Prostate gland (tissue), 2 donors: ENCODE results near the gene SSRP1.

ENCODE experiments used
- CTCF ChIP-seq, 4 experiments: fragments of 200-600 bp in 2 of 4; fragments of 450-650 bp in 2 of 4; sonication (generic) in 2 of 4; IDR thresholded peaks; 1 replicate in 3 of 4; 2 replicates in 1 of 4; pipeline ENCODE4 v1.5.1; 2016 to 2019; ENCODE audit warnings: antibody characterized with exemption in 4 of 4, mild to moderate bottlenecking in 2 of 4, moderate library complexity in 2 of 4
- POLR2A ChIP-seq: fragments of 450-650 bp; IDR thresholded peaks from one replicate; pipeline ENCODE4 v1.6.1; 2016; ENCODE audit warnings: antibody characterized with exemption, mild to moderate bottlenecking
- POLR2AphosphoS5 ChIP-seq: sonication (generic); formaldehyde crosslinking; IDR thresholded peaks from one replicate; pipeline ENCODE4 v1.6.1; 2017; ENCODE audit warnings: antibody characterized with exemption

GRCh38 chr11:57310091-57310490, 25.6 kb downstream of the SSRP1 start:
- TF ChIP-seq POLR2AphosphoS5: no peak
- no peak for TF ChIP-seq CTCF (IDR thresholded peaks at IDR 0.05)
- no peak for TF ChIP-seq POLR2A
